Osteocyte (in vitro differentiated cells): ENCODE data around the gene ONECUT3. TPM values are rescaled to one million over a fixed set of nuclear protein-coding genes. Genes with fewer than 3 reads are reported as not detected.
A peak's percentile ranks its signal among the peaks of the same experiment; 100 is the strongest.

Experiments
- DNase-seq: peaks from one replicate; pipeline ENCODE4 v3.0.0; 2021; ENCODE audit warnings: mixed read lengths; ENCODE audit not compliant: unreplicated experiment; ENCODE audit errors: extremely low spot score
- H3K27ac Mint-ChIP-seq: one replicate; pipeline ENCODE4 v1.8.0; 2021; ENCODE audit warnings: mild to moderate bottlenecking, mixed read lengths; ENCODE audit not compliant: unreplicated experiment
- H3K27me3 Mint-ChIP-seq: one replicate; pipeline ENCODE4 v1.8.0; 2021; ENCODE audit warnings: mixed read lengths; ENCODE audit not compliant: unreplicated experiment
- H3K36me3 Mint-ChIP-seq: one replicate; pipeline ENCODE4 v1.8.0; 2021; ENCODE audit warnings: mixed read lengths; ENCODE audit not compliant: unreplicated experiment
- H3K4me1 Mint-ChIP-seq: one replicate; pipeline ENCODE4 v1.8.0; 2021; ENCODE audit warnings: mixed read lengths; ENCODE audit not compliant: unreplicated experiment
- H3K4me3 Mint-ChIP-seq: one replicate; pipeline ENCODE4 v1.8.0; 2021; ENCODE audit warnings: mild to moderate bottlenecking, moderate library complexity, mixed read lengths; ENCODE audit not compliant: unreplicated experiment
- H3K9me3 Mint-ChIP-seq: one replicate; pipeline ENCODE4 v1.8.0; 2021; ENCODE audit warnings: mixed read lengths; ENCODE audit not compliant: unreplicated experiment
- CTCF ChIP-seq: fragments of 200-600 bp; sonication (generic); IDR thresholded peaks from 2 replicates; pipeline ENCODE4 v1.5.0; 2021; ENCODE audit warnings: antibody characterized with exemption, mild to moderate bottlenecking, moderate library complexity
- total RNA-seq: library from RNA; stranded (reverse); gene quantifications from 2 replicates; pipeline ENCODE4 v1.2.1, GENCODE V29; 2021

Gene ONECUT3
- total RNA-seq, 1 donor from 2014 or later: not detected

- peaks cover 12% of the 10 kb centered on the region for H3K4me1 Mint-ChIP-seq
- no peak overlapping the region for H3K4me3 Mint-ChIP-seq
- H3K9me3 Mint-ChIP-seq: no peaks in the 10 kb centered on the region
- H3K27me3 Mint-ChIP-seq: no peaks in the 10 kb centered on the region
- H3K36me3 Mint-ChIP-seq: no peaks in the 10 kb centered on the region
- no peak overlapping the region for H3K27ac Mint-ChIP-seq
- DNase-seq: no peak
- TF ChIP-seq CTCF: no peak
These were observed 55.1 kb downstream of the ONECUT3 start for GRCh38 chr19:1808395-1808731.

- Mint-ChIP-seq H3K36me3 (no peaks in the 10 kb centered on the region), H3K4me1 (peaks cover 15% of the 10 kb centered on the region), H3K27me3 (no peaks in the 10 kb centered on the region), H3K4me3 (no peak overlapping the region), H3K27ac (no peak overlapping the region), H3K9me3 (no peaks in the 10 kb centered on the region)
- no peak for DNase-seq
- TF ChIP-seq CTCF: no peak
These were observed 56.4 kb downstream of the ONECUT3 start for GRCh38 chr19:1809678-1810077.

GRCh38 chr19:1810439-1811160, 57.3 kb downstream of the ONECUT3 start:
- Mint-ChIP-seq H3K9me3 (no peaks in the 10 kb centered on the region), H3K36me3 (no peaks in the 10 kb centered on the region), H3K4me3 (no peak overlapping the region), H3K27ac (peak overlapping the region; percentile 52), H3K27me3 (no peaks in the 10 kb centered on the region), H3K4me1 (peaks cover 15% of the 10 kb centered on the region)
- TF ChIP-seq CTCF: no peak
- no peak for DNase-seq

GRCh38 chr19:1811472-1811894, 58.2 kb downstream of the ONECUT3 start:
- no peaks in the 10 kb centered on the region for H3K9me3 Mint-ChIP-seq
- H3K36me3 Mint-ChIP-seq: peaks cover 3% of the 10 kb centered on the region
- DNase-seq: no peak
- H3K4me1 Mint-ChIP-seq: peaks cover 15% of the 10 kb centered on the region
- peak overlapping the region; percentile 51 for H3K4me3 Mint-ChIP-seq
- H3K27ac Mint-ChIP-seq: peak overlapping the region; percentile 2
- H3K27me3 Mint-ChIP-seq: no peaks in the 10 kb centered on the region
- TF ChIP-seq CTCF: no peak

- DNase-seq: no peak
- Mint-ChIP-seq H3K36me3 (peaks cover 3% of the 10 kb centered on the region), H3K4me3 (peak within 1 kb of the TSS; percentile 91), H3K27me3 (no peaks in the 10 kb centered on the region), H3K4me1 (peaks cover 15% of the 10 kb centered on the region), H3K27ac (peak within 1 kb of the TSS; percentile 88), H3K9me3 (no peaks in the 10 kb centered on the region)
- no peak for TF ChIP-seq CTCF
These were observed 58.7 kb downstream of the ONECUT3 start, which contains the start of gene ATP8B3 for GRCh38 chr19:1811942-1812425. ATP8B3 (minus strand) TSS chr19:1812276; CDS start chr19:1811736, 540 bp downstream.
